SK-N-SH (cell line): ENCODE results near the gene WWP2. TPM values are rescaled to one million over a fixed set of nuclear protein-coding genes. Genes with fewer than 3 reads are reported as not detected.

Experiments used
- CTCF ChIA-PET: fragments of 300-600, 350-600 bp; formaldehyde crosslinking; extraction: SDS; loops from one replicate; lab custom pipeline; 2021; lab: Yijun Ruan, JAX
- POLR2A ChIA-PET: fragments of 350-600 bp; sonication (Branson Sonifier 250); formaldehyde crosslinking; extraction: SDS; loops from one replicate; lab custom pipeline; 2020; ENCODE audit warnings: antibody characterized with exemption, inconsistent platforms; lab: Yijun Ruan, JAX
- DNase-seq: peaks from one replicate; pipeline ENCODE4 v3.0.0; 2012
- H2AFZ ChIP-seq: fragments of 200-600 bp; sonication (generic); 2 replicates; pipeline ENCODE4 v1.8.1; 2016; ENCODE audit warnings: antibody characterized with exemption, mild to moderate bottlenecking, low read depth
- H3F3A ChIP-seq: fragments of 200-600 bp; sonication (generic); replicated peaks from 2 replicates; pipeline ENCODE3; 2016; ENCODE audit warnings: antibody characterized with exemption, mild to moderate bottlenecking; ENCODE audit not compliant: insufficient read depth
- H3K27ac ChIP-seq, 2 experiments: fragments of 200-500 bp in 1 of 2; fragments of 200-600 bp in 1 of 2; sonication (Bioruptor generic) in 1 of 2; sonication (generic), shearing (Covaris generic) in 1 of 2; 2 replicates each; pipeline versions ENCODE4 v1.5.1 to v1.6.1; 2014 to 2016; ENCODE audit warnings: low read depth in 2 of 2, inconsistent platforms in 1 of 2, low read length in 1 of 2, mild to moderate bottlenecking in 1 of 2, mixed read lengths in 1 of 2
- H3K27me3 ChIP-seq: fragments of 200-600 bp; sonication (generic), shearing (Covaris generic); 2 replicates; pipeline ENCODE4 v1.6.1; 2016; ENCODE audit warnings: mixed run types; ENCODE audit not compliant: insufficient read depth
- H3K36me3 ChIP-seq, 2 experiments: fragments of 200-500 bp in 1 of 2; fragments of 200-600 bp in 1 of 2; sonication (Bioruptor generic) in 1 of 2; sonication (generic) in 1 of 2; replicated peaks in 1 of 2; 2 replicates each; pipeline versions ENCODE3 to v1.5.1; 2014 to 2016; ENCODE audit warnings: low read length in 1 of 2, mild to moderate bottlenecking in 1 of 2; ENCODE audit not compliant: insufficient read depth in 2 of 2, control insufficient read depth in 1 of 2
- H3K4me1 ChIP-seq, 2 experiments: fragments of 200-500 bp in 1 of 2; fragments of 200-600 bp in 1 of 2; sonication (Bioruptor generic) in 1 of 2; sonication (generic), shearing (Covaris generic) in 1 of 2; 2 replicates each; pipeline versions ENCODE4 v1.5.1 to v1.6.1; 2014 to 2016; ENCODE audit warnings: low read depth in 1 of 2, low read length in 1 of 2, mixed run types in 1 of 2; ENCODE audit not compliant: insufficient read depth in 2 of 2, control insufficient read depth in 1 of 2
- H3K4me2 ChIP-seq: fragments of 200-600 bp; sonication (generic), shearing (Covaris generic); 2 replicates; pipeline ENCODE4 v1.6.1; 2017; ENCODE audit warnings: mixed run types
- H3K4me3 ChIP-seq, 2 experiments: fragments of 200-500 bp in 1 of 2; fragments of 200-600 bp in 1 of 2; sonication (Bioruptor generic) in 1 of 2; sonication (generic), shearing (Covaris generic) in 1 of 2; 2 replicates each; pipeline versions ENCODE4 v1.5.1 to v1.8.1; 2014 to 2016; ENCODE audit warnings: low read depth in 2 of 2, inconsistent platforms in 1 of 2, low read length in 1 of 2, mild to moderate bottlenecking in 1 of 2, mixed read lengths in 1 of 2, moderate library complexity in 1 of 2
- H3K79me2 ChIP-seq: fragments of 200-600 bp; sonication (generic); 2 replicates; pipeline ENCODE4 v1.8.1; 2017; ENCODE audit warnings: mild to moderate bottlenecking; ENCODE audit not compliant: insufficient read depth
- H3K9ac ChIP-seq: fragments of 200-600 bp; sonication (generic); 2 replicates; pipeline ENCODE4 v1.6.1; 2017; ENCODE audit warnings: mixed run types
- H3K9me2 ChIP-seq: fragments of 200-600 bp; sonication (generic); 2 replicates; pipeline ENCODE4 v1.6.1; 2017; ENCODE audit warnings: mixed run types
- H3K9me3 ChIP-seq: fragments of 200-600 bp; sonication (generic); 2 replicates; pipeline ENCODE4 v1.6.1; 2017; ENCODE audit warnings: mixed run types, mild to moderate bottlenecking, moderate library complexity
- H4K20me1 ChIP-seq: fragments of 200-600 bp; sonication (generic); 2 replicates; pipeline ENCODE4 v1.6.1; 2017; ENCODE audit warnings: mild to moderate bottlenecking, mixed run types; ENCODE audit not compliant: insufficient read depth
- CHD2 ChIP-seq: fragments of 150-350 bp; IDR thresholded peaks from 2 replicates; pipeline ENCODE4 v1.6.1; 2018; ENCODE audit warnings: low read length; ENCODE audit not compliant: partially characterized antibody
- ELF1 ChIP-seq: IDR thresholded peaks from 2 replicates; pipeline ENCODE4 v1.4.0; 2012
- EP300 ChIP-seq, 2 experiments: IDR thresholded peaks; 2 replicates each; pipeline versions ENCODE4 v1.4.0 to v1.6.1; 2012; ENCODE audit warnings: borderline replicate concordance in 1 of 2, low read depth in 1 of 2, low read length in 1 of 2
- FOSL2 ChIP-seq: IDR thresholded peaks from 2 replicates; pipeline ENCODE4 v1.4.0; 2012; ENCODE audit warnings: low read depth, mild to moderate bottlenecking, moderate library complexity, borderline replicate concordance
- FOXJ3 ChIP-seq: sonication (generic); formaldehyde crosslinking; IDR thresholded peaks from 2 replicates; pipeline ENCODE4 v1.5.1; 2020; ENCODE audit warnings: mild to moderate bottlenecking, missing genetic modification reagents
- GATA2 ChIP-seq: sonication (generic); formaldehyde crosslinking; IDR thresholded peaks from 2 replicates; pipeline ENCODE4 v1.5.0; 2020; ENCODE audit warnings: mild to moderate bottlenecking, missing genetic modification reagents
- IRF3 ChIP-seq: fragments of 150-350 bp; IDR thresholded peaks from 2 replicates; pipeline ENCODE4 v1.6.1; 2016; ENCODE audit warnings: mild to moderate bottlenecking, low read depth, low read length
- MEF2A ChIP-seq: IDR thresholded peaks from 2 replicates; pipeline ENCODE4 v1.4.0; 2012; ENCODE audit warnings: low read depth, borderline replicate concordance
- RAD21 ChIP-seq: IDR thresholded peaks from 2 replicates; pipeline ENCODE4 v1.6.1; 2012; ENCODE audit warnings: mild to moderate bottlenecking, low read length
- REST ChIP-seq: IDR thresholded peaks from 2 replicates; pipeline ENCODE4 v1.6.1; 2012; ENCODE audit warnings: mild to moderate bottlenecking, low read depth, low read length, moderate library complexity
- RXRA ChIP-seq: IDR thresholded peaks from 2 replicates; pipeline ENCODE4 v1.4.0; 2012; ENCODE audit warnings: low read depth, mild to moderate bottlenecking, borderline replicate concordance
- SIN3A ChIP-seq: IDR thresholded peaks from 2 replicates; pipeline ENCODE4 v1.6.1; 2012; ENCODE audit warnings: low read depth, mild to moderate bottlenecking, low read length, moderate library complexity, borderline replicate concordance
- TAF1 ChIP-seq: IDR thresholded peaks from 2 replicates; pipeline ENCODE4 v1.6.1; 2012; ENCODE audit warnings: low read depth, mild to moderate bottlenecking, low read length, moderate library complexity, borderline replicate concordance
- WGBS: methylation state at CpG from one replicate; pipeline ENCODE4 v1.1.6; 2017; ENCODE audit warnings: low lambda C conversion rate; 5-methylcytosine and 5-hydroxymethylcytosine counted together
- polyA plus RNA-seq, 3 experiments: library from polyadenylated mRNA; depleted of rRNA; stranded (reverse); fragments of >200 nt; gene quantifications; 2 replicates each; pipeline ENCODE4 v1.2.3, GENCODE V29; 2012

The WWP2 gene
- polyA plus RNA-seq, 1 of the 3 experiments (the other 2 are of a cell fraction), result 13.3 TPM

DNA sequence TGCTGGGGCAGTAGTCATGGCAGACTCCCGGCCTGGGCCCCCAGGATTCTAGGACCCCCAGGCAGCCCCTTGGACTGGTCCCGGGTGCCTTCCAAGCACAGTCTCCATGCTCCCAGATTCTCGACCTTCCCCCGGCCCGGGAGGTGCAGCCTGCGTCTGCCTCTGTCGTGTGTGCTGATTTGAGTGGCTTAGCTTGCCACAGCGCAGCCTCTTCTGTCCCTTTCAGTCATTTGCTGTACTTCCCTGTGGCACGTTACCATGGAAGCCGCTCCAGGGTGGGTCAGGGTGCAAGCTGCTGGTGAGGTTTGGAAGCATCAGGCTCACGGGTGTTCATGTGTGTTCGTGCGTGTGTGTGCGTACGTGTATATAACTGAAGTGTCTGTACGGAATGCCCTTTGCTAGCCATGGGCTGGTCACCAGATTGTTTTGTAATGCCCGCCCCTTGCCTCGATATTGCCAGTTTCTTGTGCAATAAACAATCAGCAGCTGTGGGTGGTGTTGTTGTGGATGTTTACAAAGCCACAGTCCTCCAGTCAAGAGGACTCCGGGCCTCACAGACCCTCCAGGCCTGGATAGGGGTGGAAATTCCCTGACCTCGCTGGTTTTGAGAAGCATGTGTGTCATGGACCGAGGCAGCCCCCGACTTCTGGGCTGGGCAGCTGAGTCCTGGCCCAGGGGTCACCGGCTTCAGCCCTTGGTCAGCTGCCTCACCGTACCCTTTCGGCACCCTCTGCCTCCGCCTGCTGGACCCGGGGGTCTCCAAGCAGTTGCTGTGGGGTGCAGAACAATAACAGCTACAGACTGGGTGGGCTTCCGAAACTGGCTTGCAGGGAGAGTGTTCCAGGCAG lies 179.3 kb downstream of the WWP2 start:
- WGBS, result 95% methylated on average over 18 of the region's 28 CpGs
- Histone ChIP-seq H3K9me3 (no peaks in the 10 kb centered on the region), H3K4me3 (no peak overlapping the region), H3K9ac (no peak overlapping the region), H3K36me3 (peaks cover 3 to 19% of the 10 kb centered on the region in 2 experiments), H3K4me1 (peaks cover 0 to 15% of the 10 kb centered on the region in 2 experiments; a peak in 1 of 4 replicates), H3F3A (no peaks in the 10 kb centered on the region), H3K4me2 (no peak overlapping the region), H3K27me3 (no peaks in the 10 kb centered on the region), H3K9me2 (no peaks in the 10 kb centered on the region), H3K79me2 (no peaks in the 10 kb centered on the region), H4K20me1 (no peaks in the 10 kb centered on the region), H2AFZ (no peak overlapping the region), H3K27ac (no peak overlapping the region)
- no peak for DNase-seq
- ChIA-PET CTCF (interaction anchor here (1.3 to 2.9 kb wide), 3 partner anchors 12 to 148 kb away, joined by 3 to 22 read pairs (median 12); no protein-coding TSS in a partner anchor), POLR2A (no interaction called here)
- TF ChIP-seq GATA2 (CRISPR knock-in tag) (no peak), RAD21 (no peak), EP300 (IDR thresholded peaks at IDR 0.05; ENCODE audit: borderline replicate concordance in 1 of 2, low read depth in 1 of 2, low read length in 1 of 2) (no peak), IRF3 (no peak), TAF1 (no peak), ELF1 (no peak), MEF2A (no peak)

DNA sequence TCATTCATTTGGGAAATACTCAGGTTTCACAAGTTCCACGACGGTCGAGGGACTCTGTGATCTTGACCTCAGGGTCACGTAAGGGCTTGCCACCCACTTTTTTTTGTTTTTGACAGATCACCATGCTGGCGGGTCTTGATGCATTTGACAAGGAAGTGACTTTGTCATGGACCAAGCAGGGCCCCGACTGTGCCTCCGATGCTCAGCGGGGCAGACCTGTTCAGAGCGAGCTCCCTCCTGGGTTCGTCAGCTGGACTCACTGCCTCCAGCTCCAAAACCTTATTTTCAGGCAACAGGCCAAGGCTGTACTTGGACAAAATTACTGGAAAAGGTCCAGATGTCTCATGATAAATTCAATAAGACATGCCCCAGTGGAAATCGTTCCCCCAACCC lies 180.0 kb downstream of the WWP2 start:
- Histone ChIP-seq H3F3A (no peaks in the 10 kb centered on the region), H3K36me3 (peaks cover 3 to 18% of the 10 kb centered on the region in 2 experiments), H3K9me2 (no peaks in the 10 kb centered on the region), H4K20me1 (no peaks in the 10 kb centered on the region), H3K27me3 (no peaks in the 10 kb centered on the region), H3K9ac (no peak overlapping the region), H3K9me3 (no peaks in the 10 kb centered on the region), H2AFZ (no peak overlapping the region), H3K4me1 (peaks cover 0 to 15% of the 10 kb centered on the region in 2 experiments; a peak in 1 of 4 replicates), H3K79me2 (no peaks in the 10 kb centered on the region), H3K4me3 (no peak overlapping the region), H3K27ac (no peak overlapping the region), H3K4me2 (no peak overlapping the region)
- 94% methylated on average over 10 of the region's 11 CpGs for WGBS
- TF ChIP-seq CHD2 (no peak), TAF1 (no peak), RXRA (no peak), REST (no peak), SIN3A (no peak), FOXJ3 (CRISPR knock-in tag) (no peak), GATA2 (CRISPR knock-in tag) (no peak), ELF1 (no peak), FOSL2 (no peak)
- CTCF ChIA-PET, result interaction anchor here (1.2 to 2.9 kb wide), 3 partner anchors 12 to 145 kb away, joined by 3 to 22 read pairs (median 12); no protein-coding TSS in a partner anchor
- POLR2A ChIA-PET, result no interaction called here
- no peak for DNase-seq
